Measurements from ENCODE around the gene POLR2F.

The POLR2F gene

DNA sequence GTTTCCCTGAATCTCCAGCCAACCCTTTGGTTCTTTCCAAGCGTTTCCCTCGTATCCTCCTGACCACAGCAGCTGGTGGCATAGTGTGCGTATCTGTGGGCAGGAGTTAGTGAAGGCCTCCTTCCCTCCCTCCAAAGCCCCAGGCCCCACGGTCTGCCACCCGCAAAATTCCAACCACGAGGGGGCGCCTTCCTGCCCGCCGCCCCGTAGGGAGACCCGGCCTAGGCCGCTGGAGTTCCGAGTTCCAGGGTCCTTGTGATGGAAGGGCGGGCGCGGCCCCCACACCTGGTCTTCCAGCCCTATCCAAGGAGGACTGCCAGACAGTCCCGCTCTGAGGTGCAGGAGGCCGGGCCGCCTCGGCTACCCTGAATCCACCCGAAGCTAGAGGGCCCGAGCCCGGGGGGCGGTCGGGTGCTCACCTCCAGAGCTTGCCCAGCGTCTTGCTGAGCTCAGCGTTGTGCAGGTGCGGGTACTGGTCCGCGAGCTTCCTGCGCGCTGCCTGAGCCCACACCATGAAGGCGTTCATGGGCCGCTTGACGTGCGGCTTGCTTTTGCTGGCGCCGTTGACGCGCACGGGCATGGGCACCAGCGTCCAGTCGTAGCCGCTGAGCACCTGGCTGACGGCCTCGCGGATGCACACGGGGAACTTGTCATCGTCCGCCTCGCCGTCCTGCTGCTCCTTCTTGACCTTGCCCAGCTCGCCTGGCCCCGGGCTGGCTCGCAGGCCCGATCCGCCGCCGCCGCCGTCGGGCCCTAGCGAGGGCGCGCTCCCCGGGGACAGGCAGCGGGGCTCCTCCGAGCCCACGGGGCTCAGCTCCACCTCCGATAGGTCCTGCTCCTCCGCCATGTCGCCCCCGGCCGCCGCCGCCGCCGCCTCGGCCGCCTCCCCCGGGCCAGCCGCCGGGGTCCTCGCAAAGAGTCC is 29.7 kb downstream of the POLR2F start:
- H3K4me3 ChIP-seq (ENCODE audit: low read depth, low read length): no peak overlapping the region
- TF ChIP-seq, protein P1, sequence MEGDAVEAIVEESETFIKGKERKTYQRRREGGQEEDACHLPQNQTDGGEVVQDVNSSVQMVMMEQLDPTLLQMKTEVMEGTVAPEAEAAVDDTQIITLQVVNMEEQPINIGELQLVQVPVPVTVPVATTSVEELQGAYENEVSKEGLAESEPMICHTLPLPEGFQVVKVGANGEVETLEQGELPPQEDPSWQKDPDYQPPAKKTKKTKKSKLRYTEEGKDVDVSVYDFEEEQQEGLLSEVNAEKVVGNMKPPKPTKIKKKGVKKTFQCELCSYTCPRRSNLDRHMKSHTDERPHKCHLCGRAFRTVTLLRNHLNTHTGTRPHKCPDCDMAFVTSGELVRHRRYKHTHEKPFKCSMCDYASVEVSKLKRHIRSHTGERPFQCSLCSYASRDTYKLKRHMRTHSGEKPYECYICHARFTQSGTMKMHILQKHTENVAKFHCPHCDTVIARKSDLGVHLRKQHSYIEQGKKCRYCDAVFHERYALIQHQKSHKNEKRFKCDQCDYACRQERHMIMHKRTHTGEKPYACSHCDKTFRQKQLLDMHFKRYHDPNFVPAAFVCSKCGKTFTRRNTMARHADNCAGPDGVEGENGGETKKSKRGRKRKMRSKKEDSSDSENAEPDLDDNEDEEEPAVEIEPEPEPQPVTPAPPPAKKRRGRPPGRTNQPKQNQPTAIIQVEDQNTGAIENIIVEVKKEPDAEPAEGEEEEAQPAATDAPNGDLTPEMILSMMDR (IDR thresholded peaks at IDR 0.05; ENCODE audit: control insufficient read depth, extremely low read depth, insufficient read depth): no peak
- no peak for DNase-seq (ENCODE audit: low read depth)

DNA sequence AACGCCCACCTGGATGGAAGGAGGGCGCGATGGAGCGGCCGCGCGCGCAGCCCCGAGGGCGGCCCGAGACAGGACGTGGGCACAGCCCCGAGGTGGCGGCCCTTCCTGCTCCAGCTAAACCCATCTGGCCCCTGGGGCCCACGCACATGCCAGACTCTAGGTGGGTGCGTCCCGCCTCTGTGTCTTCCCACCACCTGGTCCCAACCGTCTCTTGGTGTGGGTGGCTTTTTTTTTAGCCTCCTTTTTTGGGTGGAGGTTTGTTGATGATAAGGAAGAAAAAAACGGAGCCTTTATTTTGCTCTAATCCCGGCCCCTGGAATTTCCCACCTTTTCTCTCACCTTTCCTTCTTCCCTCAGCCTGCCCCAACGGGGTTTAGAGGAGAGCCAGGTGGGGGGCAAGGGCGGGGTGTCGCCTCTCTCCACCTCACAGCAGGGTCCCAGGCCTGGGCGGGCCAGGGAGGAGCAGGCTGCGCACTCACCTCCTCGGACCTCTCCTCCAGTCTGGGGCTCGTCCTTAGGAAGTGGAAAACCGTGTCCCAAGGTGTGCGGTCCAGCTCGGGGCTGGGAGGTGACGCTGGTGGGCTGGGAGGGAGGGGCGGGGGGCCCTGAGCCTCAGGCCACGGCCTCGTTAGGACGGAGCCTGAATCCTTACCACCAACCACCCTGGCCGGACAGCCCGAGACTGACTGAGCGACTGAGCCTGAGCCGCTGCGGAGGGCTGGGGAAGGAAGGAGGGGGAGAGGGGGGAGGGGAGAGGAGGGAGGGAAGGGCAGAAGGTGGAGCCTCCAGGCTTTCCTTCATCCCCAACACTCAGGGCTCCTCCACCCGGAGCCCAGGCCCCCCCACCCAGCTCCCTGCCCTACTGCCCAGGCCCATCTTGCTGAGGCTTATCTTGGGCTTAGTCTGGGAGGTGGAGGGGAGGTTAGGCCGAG is 30.6 kb downstream of the POLR2F start, which contains the start of gene SOX10:
TSS of gene SOX10 (minus strand) at position 696 of the 932 bp plus-strand sequence. CDS start 771 bp downstream, outside the sequence.
- no peak for DNase-seq (ENCODE audit: low read depth)
- H3K4me3 ChIP-seq (ENCODE audit: low read depth, low read length): no peak within 1 kb of the TSS
- TF ChIP-seq, protein P1 (IDR thresholded peaks at IDR 0.05; ENCODE audit: control insufficient read depth, extremely low read depth, insufficient read depth): no peak

DNA sequence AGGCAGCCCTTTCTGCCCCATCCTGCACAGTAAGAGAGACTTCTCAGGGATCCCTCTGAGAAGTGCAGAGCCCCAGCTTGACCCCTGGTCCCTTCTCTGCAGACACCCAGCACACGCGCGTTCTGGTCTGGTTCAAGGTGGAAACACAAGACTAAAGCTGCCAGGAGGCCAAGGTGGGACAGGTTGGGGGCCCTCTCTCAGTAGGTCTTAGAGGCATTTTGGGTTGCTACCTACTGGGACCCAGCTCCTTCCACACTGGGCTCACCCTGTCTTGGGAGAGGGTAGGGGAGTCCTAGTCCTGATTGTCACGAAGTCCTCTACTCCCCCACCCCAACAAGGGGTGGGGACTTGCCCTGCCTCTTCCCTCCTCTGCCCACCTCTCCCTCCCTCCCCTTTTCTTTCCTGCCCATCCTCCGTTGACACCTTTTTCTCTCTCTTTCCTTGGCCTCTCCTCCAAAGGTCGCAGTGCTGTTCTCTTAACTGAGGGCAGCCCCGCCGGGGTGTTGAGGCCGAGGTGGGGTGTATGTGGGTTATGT is 31.6 kb downstream of the POLR2F start:
- H3K4me3 ChIP-seq (ENCODE audit: low read depth, low read length): no peak overlapping the region
- no peak for DNase-seq (ENCODE audit: low read depth)
- TF ChIP-seq, protein P1 (IDR thresholded peaks at IDR 0.05; ENCODE audit: control insufficient read depth, extremely low read depth, insufficient read depth): no peak

DNA sequence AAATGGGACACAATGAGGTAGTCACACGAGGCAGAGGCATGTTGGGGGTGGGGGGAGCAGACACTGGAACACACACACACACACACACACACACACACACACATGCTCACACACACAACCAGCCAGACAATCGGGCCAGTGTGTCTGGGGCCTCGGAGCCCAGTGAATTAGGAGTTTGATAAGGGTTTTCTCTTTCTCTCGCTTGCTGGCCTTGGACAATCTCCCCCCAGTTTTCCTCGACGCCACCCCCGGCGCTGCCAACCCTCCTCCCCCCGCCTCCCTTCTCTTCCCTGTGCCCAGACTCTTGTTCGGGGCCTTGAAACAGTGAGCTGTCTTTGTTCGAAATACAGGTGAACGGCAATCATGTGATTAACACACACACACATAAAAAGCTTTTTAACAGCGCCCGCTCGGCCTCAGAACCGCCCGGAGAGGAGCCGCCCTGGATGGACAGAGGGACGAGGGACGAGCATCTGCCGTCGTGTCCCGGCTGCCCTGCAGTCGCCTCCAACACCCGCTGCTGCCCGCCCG is 32.3 kb downstream of the POLR2F start:
- DNase-seq (ENCODE audit: low read depth): no peak
- no peak overlapping the region for H3K4me3 ChIP-seq (ENCODE audit: low read depth, low read length)
- TF ChIP-seq, protein P1 (IDR thresholded peaks at IDR 0.05; ENCODE audit: control insufficient read depth, extremely low read depth, insufficient read depth): no peak

DNA sequence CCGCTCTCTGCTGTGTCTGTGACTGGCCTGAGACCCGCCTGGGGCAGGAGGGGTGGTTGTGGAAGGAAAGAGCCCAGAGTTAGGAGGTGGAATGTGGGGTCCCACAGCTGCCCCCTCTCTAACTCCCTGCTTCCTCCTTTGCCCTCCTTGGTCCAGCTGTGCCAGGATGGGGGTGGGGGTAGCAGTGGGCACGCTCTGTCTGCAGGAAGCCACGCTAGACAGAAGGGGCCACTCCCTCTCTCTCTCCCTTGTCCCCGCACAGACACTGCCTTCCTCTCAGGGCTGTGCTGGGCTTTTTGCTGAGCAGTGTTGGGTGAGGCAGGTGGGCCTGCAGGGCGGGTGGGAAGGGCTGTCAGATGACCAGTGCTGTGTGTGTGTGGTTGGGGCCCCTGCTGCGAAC is 32.9 kb downstream of the POLR2F start:
- TF ChIP-seq, protein P1 (IDR thresholded peaks at IDR 0.05; ENCODE audit: control insufficient read depth, extremely low read depth, insufficient read depth): no peak
- DNase-seq (ENCODE audit: low read depth): no peak
- no peak overlapping the region for H3K4me3 ChIP-seq (ENCODE audit: low read depth, low read length)
